ENCODE results near the gene MED22.
"Not testable (repeated sequence)": the region's sequence is repeated elsewhere in the genome, so short reads cannot be mapped to it uniquely, and the experiment has no call there.

Gene MED22

GRCh38 chr9:133347985-133348717 lies at the start of gene MED22, which contains the start of gene RPL7A:
TSS of gene MED22 (minus strand) at chr9:133348131. CDS start at chr9:133346662, 1,469 bp downstream.
TSS of gene RPL7A (plus strand) at chr9:133348218. CDS start at chr9:133348244, 26 bp downstream.
- peak; percentile 83 for DNase-seq (ENCODE audit: low read depth)

- DNase-seq (ENCODE audit: low read depth), result no peak
Measured at GRCh38 chr9:133397370-133397769, 49.4 kb upstream of the MED22 start.

GRCh38 chr9:133396952-133397351 lies 49.0 kb upstream of the MED22 start:
- no peak for DNase-seq (ENCODE audit: low read depth)

- no peak for DNase-seq (ENCODE audit: low read depth)
Measured at GRCh38 chr9:133394687-133395271, 46.8 kb upstream of the MED22 start.

GRCh38 chr9:133393399-133393798 lies 45.5 kb upstream of the MED22 start:
- DNase-seq (ENCODE audit: low read depth), result no peak

GRCh38 chr9:133392308-133392707 lies 44.4 kb upstream of the MED22 start:
- not testable (repeated sequence) for DNase-seq (ENCODE audit: low read depth)

GRCh38 chr9:133391449-133391848 lies 43.5 kb upstream of the MED22 start:
- DNase-seq (ENCODE audit: low read depth), result not testable (repeated sequence)

- DNase-seq (ENCODE audit: low read depth), result no peak
Measured at GRCh38 chr9:133390713-133391112, 42.8 kb upstream of the MED22 start.

- DNase-seq (ENCODE audit: low read depth), result no peak
Measured at GRCh38 chr9:133389562-133389961, 41.6 kb upstream of the MED22 start.

- no peak for DNase-seq (ENCODE audit: low read depth)
Measured at GRCh38 chr9:133389025-133389557, 41.2 kb upstream of the MED22 start.

- DNase-seq (ENCODE audit: low read depth), result no peak
Measured at GRCh38 chr9:133387680-133388079, 39.7 kb upstream of the MED22 start.

- no peak for DNase-seq (ENCODE audit: low read depth)
Measured at GRCh38 chr9:133386338-133386737, 38.4 kb upstream of the MED22 start.

- DNase-seq (ENCODE audit: low read depth), result no peak
Measured at GRCh38 chr9:133385452-133385851, 37.5 kb upstream of the MED22 start.

GRCh38 chr9:133384736-133385321 lies 36.9 kb upstream of the MED22 start:
- no peak for DNase-seq (ENCODE audit: low read depth)

GRCh38 chr9:133383438-133383837 lies 35.5 kb upstream of the MED22 start:
- no peak for DNase-seq (ENCODE audit: low read depth)

GRCh38 chr9:133382507-133383141 lies 34.7 kb upstream of the MED22 start:
- DNase-seq (ENCODE audit: low read depth), result no peak

GRCh38 chr9:133380734-133381133 lies 32.8 kb upstream of the MED22 start:
- DNase-seq (ENCODE audit: low read depth), result no peak

- no peak for DNase-seq (ENCODE audit: low read depth)
Measured at GRCh38 chr9:133379153-133380086, 31.5 kb upstream of the MED22 start.

GRCh38 chr9:133378408-133378962 lies 30.6 kb upstream of the MED22 start:
- DNase-seq (ENCODE audit: low read depth), result no peak

- DNase-seq (ENCODE audit: low read depth), result no peak
Measured at GRCh38 chr9:133377721-133378216, 29.8 kb upstream of the MED22 start.

- DNase-seq (ENCODE audit: low read depth), result not testable (repeated sequence)
Measured at GRCh38 chr9:133377280-133377679, 29.3 kb upstream of the MED22 start.

Measured in activated T-cell treated with anti-CD3 and anti-CD28 coated beads for 1 hour (primary cell).